Effector memory CD4-positive, alpha-beta T cell (primary cell): ENCODE data around the gene SVIL.
"Not testable (repeated sequence)": the region's sequence is repeated elsewhere in the genome, so short reads cannot be mapped to it uniquely, and the experiment has no call there.

Experiments used
- DNase-seq, 3 donors: peaks; one replicate each; pipeline ENCODE4 v3.0.0-alpha.2; 2020
- H3K27ac ChIP-seq: 2 replicates; pipeline ENCODE4 v1.7.0; 2013; ENCODE audit warnings: mild to moderate bottlenecking, low read length, moderate library complexity; ENCODE audit not compliant: insufficient read depth, poor library complexity, severe bottlenecking
- H3K27me3 ChIP-seq: replicated peaks from 2 replicates; pipeline ENCODE4 v1.7.0; 2013; ENCODE audit warnings: mild to moderate bottlenecking, low read length; ENCODE audit not compliant: insufficient read depth, control insufficient read depth, poor library complexity, severe bottlenecking
- H3K36me3 ChIP-seq: 2 replicates; pipeline ENCODE4 v1.7.0; 2013; ENCODE audit warnings: mild to moderate bottlenecking, low read length, moderate library complexity; ENCODE audit not compliant: control insufficient read depth, insufficient read depth
- H3K4me1 ChIP-seq: 2 replicates; pipeline ENCODE4 v1.7.0; 2013; ENCODE audit warnings: low read length, mild to moderate bottlenecking; ENCODE audit not compliant: control insufficient read depth, insufficient read depth, poor library complexity, severe bottlenecking
- H3K4me3 ChIP-seq: 2 replicates; pipeline ENCODE4 v1.7.0; 2013; ENCODE audit warnings: low read length, low read depth, mild to moderate bottlenecking; ENCODE audit not compliant: insufficient read depth, poor library complexity, severe bottlenecking
- H3K9me3 ChIP-seq: 2 replicates; pipeline ENCODE4 v1.7.0; 2013; ENCODE audit warnings: mild to moderate bottlenecking, low read length, moderate library complexity; ENCODE audit not compliant: control insufficient read depth

Gene SVIL

GRCh38 chr10:29484677-29485076 is 150.1 kb downstream of the SVIL start:
- peaks cover 24% of the 10 kb centered on the region for H3K36me3 ChIP-seq
- DNase-seq, H3K4me3 ChIP-seq, H3K27ac ChIP-seq, H3K9me3 ChIP-seq, H3K27me3 ChIP-seq, H3K4me1 ChIP-seq: not testable (repeated sequence)

- no peaks in the 10 kb centered on the region for H3K4me1 ChIP-seq
- no peak overlapping the region for H3K4me3 ChIP-seq
- H3K27ac ChIP-seq, result no peak overlapping the region
- no peaks in the 10 kb centered on the region for H3K9me3 ChIP-seq
- H3K27me3 ChIP-seq, result no peaks in the 10 kb centered on the region
- peaks cover 30% of the 10 kb centered on the region for H3K36me3 ChIP-seq
- no peak for DNase-seq
Observed at GRCh38 chr10:29482591-29483431, 152.0 kb downstream of the SVIL start.

- Histone ChIP-seq H3K9me3 (no peaks in the 10 kb centered on the region), H3K27me3 (no peaks in the 10 kb centered on the region), H3K4me1 (no peaks in the 10 kb centered on the region), H3K27ac (no peak overlapping the region), H3K4me3 (no peak overlapping the region), H3K36me3 (peaks cover 33% of the 10 kb centered on the region)
- no peak for DNase-seq
Observed at GRCh38 chr10:29481906-29482440, 152.8 kb downstream of the SVIL start.

DNA sequence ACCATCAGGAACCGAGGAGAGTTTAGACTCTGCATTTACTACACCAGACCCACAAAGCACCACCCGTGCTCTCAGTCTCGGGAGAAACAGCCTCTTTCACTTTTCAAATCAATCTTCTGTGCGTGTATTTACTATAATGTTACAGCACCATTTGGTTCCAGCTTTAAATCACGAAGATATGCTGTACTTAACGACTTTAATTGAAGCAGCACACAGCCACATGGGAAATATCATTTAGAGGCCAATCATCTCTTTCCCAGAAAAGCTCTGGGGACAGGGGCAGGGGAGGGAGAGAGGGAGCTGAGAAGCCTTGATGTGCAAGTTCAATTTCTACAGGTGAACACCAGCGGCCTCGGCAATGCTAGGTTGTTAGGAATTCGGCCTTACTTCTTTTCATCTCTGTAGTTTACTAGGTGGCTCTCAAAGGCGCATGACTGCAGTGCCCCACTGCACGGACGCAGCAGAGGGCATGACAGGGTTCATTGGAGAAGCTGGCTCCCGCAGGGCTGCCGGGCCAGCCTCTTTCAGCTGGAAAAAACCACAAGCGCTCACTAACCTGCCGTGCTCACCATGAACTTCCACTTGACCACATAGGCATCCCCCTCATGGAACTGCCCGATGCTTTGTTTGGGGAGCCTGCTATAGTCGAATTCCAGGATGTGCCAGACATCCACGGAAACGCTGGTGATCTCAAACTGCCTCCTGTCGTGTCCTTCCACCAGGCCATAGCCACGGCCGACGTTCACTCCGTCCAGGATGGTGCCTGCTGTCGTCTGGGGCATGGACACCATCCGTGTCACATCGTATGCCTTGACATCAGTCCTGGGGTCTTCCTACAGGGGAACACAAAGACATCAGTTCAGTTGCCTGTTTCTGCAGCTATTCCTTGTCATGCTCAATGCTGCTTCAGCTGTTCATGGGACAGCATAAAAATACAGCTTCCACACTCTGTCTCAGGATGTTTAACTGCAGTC is 154.5 kb downstream of the SVIL start:
- H3K9me3 ChIP-seq, result no peaks in the 10 kb centered on the region
- H3K4me3 ChIP-seq, result no peak overlapping the region
- DNase-seq, result no peak
- no peak overlapping the region for H3K27ac ChIP-seq
- no peaks in the 10 kb centered on the region for H3K4me1 ChIP-seq
- peaks cover 27% of the 10 kb centered on the region for H3K36me3 ChIP-seq
- no peaks in the 10 kb centered on the region for H3K27me3 ChIP-seq

- H3K27me3 ChIP-seq, result no peaks in the 10 kb centered on the region
- no peaks in the 10 kb centered on the region for H3K4me1 ChIP-seq
- H3K36me3 ChIP-seq, result peaks cover 27% of the 10 kb centered on the region
- H3K4me3 ChIP-seq, result no peak overlapping the region
- no peak for DNase-seq
- no peak overlapping the region for H3K27ac ChIP-seq
- H3K9me3 ChIP-seq, result no peaks in the 10 kb centered on the region
Observed at GRCh38 chr10:29479081-29479925, 155.5 kb downstream of the SVIL start.

GRCh38 chr10:29473406-29474100 is 161.2 kb downstream of the SVIL start:
- Histone ChIP-seq H3K4me1 (no peaks in the 10 kb centered on the region), H3K4me3 (no peak overlapping the region), H3K9me3 (no peaks in the 10 kb centered on the region), H3K36me3 (peaks cover 53% of the 10 kb centered on the region), H3K27ac (no peak overlapping the region), H3K27me3 (no peaks in the 10 kb centered on the region)
- no peak for DNase-seq

DNA sequence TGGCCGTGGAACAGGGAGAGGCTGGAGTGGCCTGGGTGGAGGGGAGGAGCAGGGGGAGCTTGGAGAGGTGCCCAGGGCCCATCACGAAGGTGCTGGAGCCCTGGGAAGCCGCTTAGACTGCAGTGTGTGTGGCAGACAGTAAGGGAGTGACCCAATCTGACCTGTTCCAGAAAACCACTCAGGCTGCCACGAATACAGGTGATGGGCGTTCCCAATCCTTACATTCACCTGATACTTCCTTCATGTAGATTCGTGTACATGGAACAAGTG is 161.7 kb downstream of the SVIL start:
- no peak overlapping the region for H3K4me3 ChIP-seq
- H3K9me3 ChIP-seq, result no peaks in the 10 kb centered on the region
- peaks cover 53% of the 10 kb centered on the region for H3K36me3 ChIP-seq
- H3K27ac ChIP-seq, result no peak overlapping the region
- H3K4me1 ChIP-seq, result no peaks in the 10 kb centered on the region
- no peaks in the 10 kb centered on the region for H3K27me3 ChIP-seq
- DNase-seq, result no peak

DNA sequence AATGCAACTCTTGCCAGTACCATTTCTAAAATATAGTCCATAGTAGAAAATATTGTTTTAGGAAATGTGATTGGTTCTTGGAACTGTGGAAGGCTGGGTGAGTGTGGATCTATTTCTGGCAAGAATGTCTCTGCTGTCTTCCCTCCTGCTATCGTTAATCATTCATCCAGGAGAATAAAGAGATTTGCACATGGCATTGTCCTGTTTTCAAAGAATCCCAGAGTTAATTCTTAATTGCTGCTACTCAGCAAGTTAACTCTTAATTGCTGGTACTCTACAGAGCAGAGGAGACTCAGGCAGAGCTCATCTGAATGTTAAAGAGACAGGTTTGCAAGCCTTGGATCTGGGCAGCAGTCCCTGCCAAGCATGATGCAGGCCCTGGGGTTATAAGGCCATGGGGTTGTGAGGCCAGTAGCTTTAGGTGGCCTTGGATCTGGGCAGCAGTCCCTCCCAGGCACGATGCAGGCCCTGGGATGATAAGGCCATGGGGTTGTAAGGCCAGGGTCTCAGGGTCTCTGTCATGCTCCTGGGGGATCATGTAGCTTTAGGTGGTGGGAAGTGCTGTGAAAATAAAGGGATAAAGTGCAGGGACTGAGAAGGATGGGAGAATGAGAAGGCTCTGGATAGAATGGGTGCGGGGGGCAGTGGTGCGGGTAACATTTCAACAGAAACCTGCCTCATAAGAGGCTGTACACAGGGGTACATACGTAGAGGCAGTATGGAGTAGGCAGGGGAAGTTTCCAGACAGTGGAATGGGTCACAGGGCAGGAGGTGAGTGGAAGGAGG is 162.3 kb downstream of the SVIL start:
- no peaks in the 10 kb centered on the region for H3K4me1 ChIP-seq
- DNase-seq, result no peak
- no peaks in the 10 kb centered on the region for H3K9me3 ChIP-seq
- no peaks in the 10 kb centered on the region for H3K27me3 ChIP-seq
- H3K27ac ChIP-seq, result no peak overlapping the region
- no peak overlapping the region for H3K4me3 ChIP-seq
- peaks cover 54% of the 10 kb centered on the region for H3K36me3 ChIP-seq

- Histone ChIP-seq H3K9me3 (no peaks in the 10 kb centered on the region), H3K4me3 (no peak overlapping the region), H3K27me3 (no peaks in the 10 kb centered on the region), H3K36me3 (peaks cover 58% of the 10 kb centered on the region), H3K4me1 (no peaks in the 10 kb centered on the region), H3K27ac (no peak overlapping the region)
- DNase-seq, result no peak
Observed at GRCh38 chr10:29471544-29471859, 163.3 kb downstream of the SVIL start.
